ENCODE measurements around the gene TRAPPC3. TPM values are rescaled to one million over a fixed set of nuclear protein-coding genes. Genes with fewer than 3 reads are reported as not detected.

Gene TRAPPC3
- total and polyA plus RNA-seq, 4 donors = 37.3 to 83.9 (median 61.3) TPM

DNA sequence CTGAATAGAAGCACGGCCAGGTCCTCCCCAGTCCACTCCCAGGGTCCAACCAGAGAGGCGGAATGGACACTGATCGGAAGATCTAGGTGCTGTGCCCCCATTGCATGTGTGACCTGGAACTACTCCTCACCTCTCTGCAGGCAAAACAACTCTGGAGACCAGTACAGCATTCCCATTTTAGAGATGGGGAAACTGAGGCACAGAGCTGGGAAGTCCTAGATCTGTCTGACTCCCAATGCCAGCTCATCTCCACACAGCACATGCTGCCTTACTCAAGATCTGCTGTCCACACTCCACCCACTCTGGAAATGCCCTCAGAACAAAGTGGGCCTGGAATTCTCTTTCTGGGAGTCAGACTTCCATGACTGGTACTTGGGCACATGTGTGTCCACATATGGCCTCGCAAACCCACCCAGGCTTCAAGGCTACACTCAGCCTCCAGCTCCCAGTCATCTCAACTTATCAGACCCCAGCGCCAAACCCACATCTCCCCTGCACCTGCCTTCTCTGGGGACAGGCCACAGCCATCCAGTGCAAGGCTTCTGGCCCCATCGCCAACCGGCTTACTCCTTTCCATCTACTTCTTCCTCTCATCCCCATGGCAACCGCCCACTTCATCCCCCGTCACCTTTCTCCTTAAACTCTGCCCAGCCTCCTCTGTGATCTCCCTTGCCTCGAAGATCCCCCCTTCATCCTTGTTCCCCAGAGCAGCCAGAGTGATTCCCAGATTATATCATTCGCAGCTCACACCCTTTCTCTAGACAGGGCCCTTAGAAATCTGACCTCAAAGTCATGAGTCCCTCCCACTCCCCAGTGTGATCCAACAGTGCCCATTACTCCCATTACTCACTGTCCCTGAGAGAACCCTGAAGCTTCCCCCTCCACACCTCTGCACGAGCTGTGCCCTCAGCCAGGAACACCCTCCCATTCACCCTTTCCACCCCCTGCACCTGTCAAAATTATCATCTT is 26.9 kb downstream of the TRAPPC3 start:
- Histone ChIP-seq H3K27ac (ENCODE audit: low read depth in 1 of 2, low read length in 1 of 2) (no peak overlapping the region), H3K9me3 (ENCODE audit: control insufficient read depth in 4 of 4, insufficient read depth in 3 of 4, low read length in 3 of 4) (no peaks in the 10 kb centered on the region), H3K27me3 (ENCODE audit: control insufficient read depth in 3 of 3, insufficient read depth in 3 of 3, low read length in 2 of 3) (peaks cover 0 to 34% (median 8%) of the 10 kb centered on the region in 3 donors), H3K4me3 (no peak overlapping the region), H3K4me1 (ENCODE audit: control insufficient read depth in 5 of 5, insufficient read depth in 5 of 5, low read length in 5 of 5) (peaks cover 0 to 15% (median 0%) of the 10 kb centered on the region in 5 donors), H3K9ac (ENCODE audit: insufficient read depth in 1 of 2, low read length in 2 of 2) (no peak overlapping the region), H3K36me3 (ENCODE audit: control insufficient read depth in 4 of 4, insufficient read depth in 4 of 4, low read length in 4 of 4) (no peaks in the 10 kb centered on the region)
- WGBS, 2 donors = 83 to 87% methylated on average over 12 of the region's 12 CpGs
- no peak for DNase-seq
- ATAC-seq (ENCODE audit: insufficient read depth, low FRiP score) = no peak
- TF ChIP-seq, protein P1, sequence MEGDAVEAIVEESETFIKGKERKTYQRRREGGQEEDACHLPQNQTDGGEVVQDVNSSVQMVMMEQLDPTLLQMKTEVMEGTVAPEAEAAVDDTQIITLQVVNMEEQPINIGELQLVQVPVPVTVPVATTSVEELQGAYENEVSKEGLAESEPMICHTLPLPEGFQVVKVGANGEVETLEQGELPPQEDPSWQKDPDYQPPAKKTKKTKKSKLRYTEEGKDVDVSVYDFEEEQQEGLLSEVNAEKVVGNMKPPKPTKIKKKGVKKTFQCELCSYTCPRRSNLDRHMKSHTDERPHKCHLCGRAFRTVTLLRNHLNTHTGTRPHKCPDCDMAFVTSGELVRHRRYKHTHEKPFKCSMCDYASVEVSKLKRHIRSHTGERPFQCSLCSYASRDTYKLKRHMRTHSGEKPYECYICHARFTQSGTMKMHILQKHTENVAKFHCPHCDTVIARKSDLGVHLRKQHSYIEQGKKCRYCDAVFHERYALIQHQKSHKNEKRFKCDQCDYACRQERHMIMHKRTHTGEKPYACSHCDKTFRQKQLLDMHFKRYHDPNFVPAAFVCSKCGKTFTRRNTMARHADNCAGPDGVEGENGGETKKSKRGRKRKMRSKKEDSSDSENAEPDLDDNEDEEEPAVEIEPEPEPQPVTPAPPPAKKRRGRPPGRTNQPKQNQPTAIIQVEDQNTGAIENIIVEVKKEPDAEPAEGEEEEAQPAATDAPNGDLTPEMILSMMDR (IDR thresholded peaks at IDR 0.05; ENCODE audit: control extremely low read depth, extremely low read depth) = no peak

DNA sequence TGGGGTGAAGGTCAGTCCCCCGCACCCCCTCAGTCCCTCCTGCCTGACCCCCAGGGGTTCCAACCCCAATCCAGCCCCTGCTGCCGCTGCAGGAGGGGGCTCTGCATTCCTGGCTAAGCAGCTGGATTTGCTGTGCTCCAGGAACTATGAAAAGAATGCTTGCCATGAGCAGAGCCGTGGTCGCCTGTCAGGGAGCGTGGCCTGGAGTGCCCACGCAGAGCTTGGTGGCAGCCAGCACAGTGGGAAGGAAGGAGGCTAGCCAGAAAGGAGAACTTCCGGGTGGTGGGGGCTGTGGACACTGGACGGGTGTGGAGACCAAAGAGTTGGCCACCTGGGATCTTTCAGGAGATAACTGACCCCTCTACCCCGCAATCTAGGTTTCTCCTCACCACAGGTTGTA is 29.8 kb downstream of the TRAPPC3 start:
- ATAC-seq (ENCODE audit: insufficient read depth, low FRiP score) (no peak), DNase-seq (no peak)
- no peaks in the 10 kb centered on the region for H3K9me3 ChIP-seq (ENCODE audit: control insufficient read depth in 4 of 4, insufficient read depth in 3 of 4, low read length in 3 of 4)
- H3K4me3 ChIP-seq = no peak overlapping the region
- H3K36me3 ChIP-seq (ENCODE audit: control insufficient read depth in 4 of 4, insufficient read depth in 4 of 4, low read length in 4 of 4) = no peaks in the 10 kb centered on the region
- WGBS, 2 donors = 51 to 65% methylated on average over 9 of the region's 9 CpGs
- peaks cover 0 to 16% (median 1%) of the 10 kb centered on the region in 3 donors for H3K27me3 ChIP-seq (ENCODE audit: control insufficient read depth in 3 of 3, insufficient read depth in 3 of 3, low read length in 2 of 3)
- H3K4me1 ChIP-seq (ENCODE audit: control insufficient read depth in 5 of 5, insufficient read depth in 5 of 5, low read length in 5 of 5) = peaks cover 0 to 11% (median 0%) of the 10 kb centered on the region in 5 donors
- TF ChIP-seq, protein P1 (IDR thresholded peaks at IDR 0.05; ENCODE audit: control extremely low read depth, extremely low read depth) = no peak
- no peak overlapping the region for H3K9ac ChIP-seq (ENCODE audit: insufficient read depth in 1 of 2, low read length in 2 of 2)
- H3K27ac ChIP-seq (ENCODE audit: low read depth in 1 of 2, low read length in 1 of 2) = peak overlapping the region in 1 of 2 donors; percentile 1

DNA sequence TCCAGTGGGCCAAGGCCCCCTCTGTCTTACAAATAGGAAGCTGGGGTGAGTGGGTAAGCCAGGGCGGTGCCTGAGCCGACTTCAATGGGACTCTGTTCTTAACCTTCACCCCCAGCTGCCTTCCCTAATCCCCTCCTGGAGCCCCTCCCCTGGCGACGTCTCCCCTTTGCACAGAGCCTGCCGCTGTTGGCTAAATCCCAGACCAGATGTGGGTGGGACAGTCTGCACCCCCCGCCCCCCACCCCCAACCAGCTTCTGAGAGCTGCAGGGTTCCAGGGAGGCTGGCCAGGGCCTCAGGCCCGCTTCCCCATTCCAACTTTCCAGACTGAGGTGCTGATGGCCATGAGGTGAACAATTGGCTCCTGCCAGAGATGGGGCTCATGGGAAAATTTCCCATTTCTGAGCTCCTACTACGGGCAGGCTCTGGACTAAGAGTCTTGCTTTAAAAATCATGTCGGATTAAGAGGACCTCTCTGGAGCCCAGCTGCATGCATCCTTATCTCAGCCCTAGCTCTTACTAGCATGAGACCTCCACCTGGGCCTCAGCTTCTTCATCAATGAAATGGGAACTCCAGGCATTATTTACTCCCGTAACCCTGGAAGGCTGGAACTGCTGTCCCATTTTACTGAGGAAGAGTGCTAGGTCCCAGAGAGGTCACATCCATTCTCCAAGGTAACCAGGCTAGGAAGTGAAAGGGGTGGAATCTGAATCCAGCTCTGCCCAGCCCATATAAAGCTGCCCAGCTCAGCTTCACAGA is 30.7 kb downstream of the TRAPPC3 start:
- ATAC-seq (ENCODE audit: insufficient read depth, low FRiP score) = no peak
- DNase-seq = no peak
- H3K27me3 ChIP-seq (ENCODE audit: control insufficient read depth in 3 of 3, insufficient read depth in 3 of 3, low read length in 2 of 3) = peaks cover 0 to 8% (median 0%) of the 10 kb centered on the region in 3 donors
- H3K9ac ChIP-seq (ENCODE audit: insufficient read depth in 1 of 2, low read length in 2 of 2) = no peak overlapping the region
- WGBS, 2 donors = 76 to 80% methylated on average over 10 of the region's 10 CpGs
- H3K4me1 ChIP-seq (ENCODE audit: control insufficient read depth in 5 of 5, insufficient read depth in 5 of 5, low read length in 5 of 5) = peaks cover 0 to 11% (median 0%) of the 10 kb centered on the region in 5 donors
- H3K36me3 ChIP-seq (ENCODE audit: control insufficient read depth in 4 of 4, insufficient read depth in 4 of 4, low read length in 4 of 4) = no peaks in the 10 kb centered on the region
- TF ChIP-seq, protein P1 (IDR thresholded peaks at IDR 0.05; ENCODE audit: control extremely low read depth, extremely low read depth) = no peak
- no peak overlapping the region for H3K27ac ChIP-seq (ENCODE audit: low read depth in 1 of 2, low read length in 1 of 2)
- H3K4me3 ChIP-seq = no peak overlapping the region
- H3K9me3 ChIP-seq (ENCODE audit: control insufficient read depth in 4 of 4, insufficient read depth in 3 of 4, low read length in 3 of 4) = no peaks in the 10 kb centered on the region

All from lung (tissue), 12 donors.